Eye (tissue), 1 donor: ENCODE results near the gene TMEM235.

Experiments
- DNase-seq: peaks from one replicate; pipeline ENCODE4 v3.0.0-alpha.2; 2015

Gene TMEM235

GRCh38 chr17:78255953-78256706 is 24.7 kb downstream of the TMEM235 start:
- DNase-seq, result no peak

- DNase-seq, result peak; percentile 49
Measured at GRCh38 chr17:78256707-78257591, 25.5 kb downstream of the TMEM235 start.

GRCh38 chr17:78257810-78258322 is 26.4 kb downstream of the TMEM235 start:
- DNase-seq, result peak; percentile 33

- peak; percentile 37 for DNase-seq
Measured at GRCh38 chr17:78258323-78259191, 27.1 kb downstream of the TMEM235 start.

- DNase-seq, result no peak
Measured at GRCh38 chr17:78259192-78259554, 27.7 kb downstream of the TMEM235 start.

GRCh38 chr17:78263063-78263735 is 31.8 kb downstream of the TMEM235 start:
- peak; percentile 36 for DNase-seq

GRCh38 chr17:78263736-78264340 is 32.4 kb downstream of the TMEM235 start:
- no peak for DNase-seq

GRCh38 chr17:78264590-78264989 is 33.2 kb downstream of the TMEM235 start:
- DNase-seq, result no peak

GRCh38 chr17:78265121-78265520 is 33.7 kb downstream of the TMEM235 start:
- no peak for DNase-seq

- DNase-seq, result no peak
Measured at GRCh38 chr17:78266231-78266631, 34.8 kb downstream of the TMEM235 start.

- no peak for DNase-seq
Measured at GRCh38 chr17:78266771-78267170, 35.3 kb downstream of the TMEM235 start.

- peak; percentile 64 for DNase-seq
Measured at GRCh38 chr17:78267253-78268073, 36.0 kb downstream of the TMEM235 start.

GRCh38 chr17:78268191-78268874 is 36.9 kb downstream of the TMEM235 start:
- peak; percentile 38 for DNase-seq

GRCh38 chr17:78268951-78269905 is 37.8 kb downstream of the TMEM235 start:
- DNase-seq, result peak; percentile 85

GRCh38 chr17:78269955-78270381 is 38.5 kb downstream of the TMEM235 start:
- DNase-seq, result peak; percentile 77

GRCh38 chr17:78271419-78272170 is 40.2 kb downstream of the TMEM235 start:
- DNase-seq, result no peak

GRCh38 chr17:78272181-78272913 is 40.9 kb downstream of the TMEM235 start:
- peak; percentile 75 for DNase-seq

GRCh38 chr17:78272914-78273258 is 41.5 kb downstream of the TMEM235 start:
- no peak for DNase-seq
